Muscle of back (tissue), 10 donors: Measurements from ENCODE around the gene ALDH3A2. TPM values are rescaled to one million over a fixed set of nuclear protein-coding genes. Genes with fewer than 3 reads are reported as not detected.

Experiments used
- polyA plus RNA-seq, 10 donors: library from polyadenylated mRNA; unstranded; fragments of 120-200 nt; gene quantifications; one replicate each; pipeline ENCODE4 v1.2.1, GENCODE V29; 2013; ENCODE audit not compliant: insufficient read length in 10 of 10

Gene ALDH3A2
- polyA plus RNA-seq, 10 donors, result 27.2 to 47.9 (median 34.1) TPM

Other genes starting within 250 kb of the ALDH3A2 start
- 1 to 10 TPM; 1.8 to 5.1 (median 3.7) TPM for gene RNF112, start 237.5 kb upstream of the ALDH3A2 start, polyA plus RNA-seq
- gene SLC47A1, start 114.9 kb upstream of the ALDH3A2 start, polyA plus RNA-seq, result 1 to 10 TPM in 9 of 10 donors, under 1 TPM in 1; 0.62 to 3.1 (median 1.5) TPM
- under 1 TPM in 9 of 10 donors, not detected in 1; 0.13 to 0.49 (median 0.24) TPM for gene SLC47A2, start 67.8 kb downstream of the ALDH3A2 start, polyA plus RNA-seq
- under 1 TPM in 8 of 10 donors, not detected in 2; 0.12 to 0.34 (median 0.28) TPM for gene ALDH3A1, start 99.5 kb downstream of the ALDH3A2 start, polyA plus RNA-seq
- gene ULK2, start 219.2 kb downstream of the ALDH3A2 start, polyA plus RNA-seq, result 10 to 100 TPM; 15.5 to 26.8 (median 20.2) TPM